Measurements from ENCODE around the gene NEK11.

NEK11 gene

DNA sequence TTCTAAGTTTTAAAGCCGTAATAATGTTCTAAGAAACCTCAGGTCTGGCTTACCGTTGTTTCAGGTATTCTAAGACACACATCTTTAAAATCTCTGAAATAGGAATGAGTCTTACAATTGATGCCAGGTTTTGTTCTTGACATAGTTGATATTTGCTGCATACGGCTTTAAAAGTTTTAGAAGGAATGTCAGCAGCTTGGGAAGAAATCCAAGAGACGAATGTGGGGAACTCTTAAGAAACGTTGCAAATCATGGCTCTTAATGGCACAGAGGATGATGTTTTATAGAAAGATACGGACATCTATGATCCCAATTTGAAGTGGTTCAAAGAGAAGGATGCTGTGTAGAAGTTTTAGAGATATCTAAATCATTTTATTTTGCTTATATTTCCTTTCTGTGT lies 366.4 kb downstream of the NEK11 start:
- Histone ChIP-seq H3K4me1 (ENCODE audit: control insufficient read depth, insufficient read depth, low read length) (no peaks in the 10 kb centered on the region), H3K36me3 (ENCODE audit: control insufficient read depth, insufficient read depth, low read length) (no peaks in the 10 kb centered on the region), H3K27ac (ENCODE audit: low read length) (no peak overlapping the region), H3K9me3 (ENCODE audit: control insufficient read depth, insufficient read depth, low read length) (no peaks in the 10 kb centered on the region), H3K27me3 (ENCODE audit: control insufficient read depth, insufficient read depth, low read length) (no peaks in the 10 kb centered on the region), H3K4me3 (ENCODE audit: low read length) (no peak overlapping the region)
- WGBS (ENCODE audit: insufficient coverage, insufficient read length): no CpG with 5 or more reads among the region's 6 CpGs
- DNase-seq (ENCODE audit: low read depth, low spot score): no peak

DNA sequence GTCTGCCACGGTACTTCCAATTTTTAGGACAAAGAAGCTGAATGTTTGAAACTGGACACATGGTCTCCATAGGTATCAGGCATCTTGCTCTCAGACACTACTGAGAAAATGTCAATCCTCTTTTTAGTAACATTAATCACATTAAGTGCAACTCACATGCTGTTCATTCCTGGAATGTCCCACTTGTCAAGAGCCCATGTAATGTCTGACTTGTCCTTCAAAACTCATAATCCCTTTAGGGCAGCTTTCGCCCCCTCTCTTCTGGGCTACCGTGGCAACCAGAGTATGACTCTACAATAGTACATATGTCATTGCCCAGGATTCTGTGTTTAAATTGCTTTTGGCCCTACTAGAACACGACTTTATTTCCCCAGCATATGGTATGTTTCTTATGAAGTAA lies 367.2 kb downstream of the NEK11 start:
- no peak for DNase-seq (ENCODE audit: low read depth, low spot score)
- Histone ChIP-seq H3K4me1 (ENCODE audit: control insufficient read depth, insufficient read depth, low read length) (no peaks in the 10 kb centered on the region), H3K9me3 (ENCODE audit: control insufficient read depth, insufficient read depth, low read length) (no peaks in the 10 kb centered on the region), H3K27ac (ENCODE audit: low read length) (no peak overlapping the region), H3K4me3 (ENCODE audit: low read length) (no peak overlapping the region), H3K27me3 (ENCODE audit: control insufficient read depth, insufficient read depth, low read length) (no peaks in the 10 kb centered on the region), H3K36me3 (ENCODE audit: control insufficient read depth, insufficient read depth, low read length) (no peaks in the 10 kb centered on the region)
- no CpG with 5 or more reads among the region's 4 CpGs for WGBS (ENCODE audit: insufficient coverage, insufficient read length)

DNA sequence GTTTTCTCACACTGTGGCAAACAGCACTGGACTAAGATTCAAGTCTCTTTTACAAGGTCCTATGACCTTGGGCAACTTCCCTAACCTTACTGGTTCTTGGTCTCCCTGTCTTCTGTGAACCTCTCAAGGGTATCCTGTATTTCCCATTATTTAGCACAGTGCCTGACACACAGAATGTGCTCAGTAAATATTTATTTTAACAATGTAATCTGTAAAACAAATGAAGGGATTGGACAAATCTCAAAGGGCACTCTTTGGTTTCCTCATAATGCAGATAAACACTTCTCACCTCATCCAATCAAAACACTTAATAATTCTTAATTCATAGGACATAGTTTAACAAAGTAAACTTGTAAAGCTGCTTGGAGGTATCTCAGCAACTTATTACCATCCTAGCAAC lies 367.7 kb downstream of the NEK11 start:
- Histone ChIP-seq H3K9me3 (ENCODE audit: control insufficient read depth, insufficient read depth, low read length) (no peaks in the 10 kb centered on the region), H3K4me3 (ENCODE audit: low read length) (no peak overlapping the region), H3K27me3 (ENCODE audit: control insufficient read depth, insufficient read depth, low read length) (no peaks in the 10 kb centered on the region), H3K36me3 (ENCODE audit: control insufficient read depth, insufficient read depth, low read length) (no peaks in the 10 kb centered on the region), H3K27ac (ENCODE audit: low read length) (no peak overlapping the region), H3K4me1 (ENCODE audit: control insufficient read depth, insufficient read depth, low read length) (no peaks in the 10 kb centered on the region)
- DNase-seq (ENCODE audit: low read depth, low spot score): no peak

DNA sequence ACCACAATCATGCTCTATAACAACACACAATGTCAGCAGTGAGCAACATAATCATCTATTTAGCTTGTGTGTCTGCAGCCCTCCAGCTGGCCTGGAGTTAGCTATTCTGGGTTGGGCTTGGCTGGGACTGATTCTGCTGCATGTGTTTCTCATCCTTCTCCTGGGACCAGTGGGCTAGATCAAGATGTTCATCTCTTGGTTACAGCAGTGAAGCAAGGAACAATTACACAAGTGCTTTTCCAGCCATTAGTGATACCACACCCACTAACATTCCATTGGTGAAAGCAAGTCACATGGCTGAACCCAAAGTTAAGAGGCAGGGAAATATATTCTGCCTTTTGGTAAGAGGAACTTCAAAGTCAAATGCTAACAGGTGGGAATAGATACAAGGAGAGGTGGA lies 369.5 kb downstream of the NEK11 start:
- Histone ChIP-seq H3K27ac (ENCODE audit: low read length) (no peak overlapping the region), H3K9me3 (ENCODE audit: control insufficient read depth, insufficient read depth, low read length) (no peaks in the 10 kb centered on the region), H3K27me3 (ENCODE audit: control insufficient read depth, insufficient read depth, low read length) (no peaks in the 10 kb centered on the region), H3K4me1 (ENCODE audit: control insufficient read depth, insufficient read depth, low read length) (no peaks in the 10 kb centered on the region), H3K4me3 (ENCODE audit: low read length) (no peak overlapping the region), H3K36me3 (ENCODE audit: control insufficient read depth, insufficient read depth, low read length) (no peaks in the 10 kb centered on the region)
- DNase-seq (ENCODE audit: low read depth, low spot score): no peak

DNA sequence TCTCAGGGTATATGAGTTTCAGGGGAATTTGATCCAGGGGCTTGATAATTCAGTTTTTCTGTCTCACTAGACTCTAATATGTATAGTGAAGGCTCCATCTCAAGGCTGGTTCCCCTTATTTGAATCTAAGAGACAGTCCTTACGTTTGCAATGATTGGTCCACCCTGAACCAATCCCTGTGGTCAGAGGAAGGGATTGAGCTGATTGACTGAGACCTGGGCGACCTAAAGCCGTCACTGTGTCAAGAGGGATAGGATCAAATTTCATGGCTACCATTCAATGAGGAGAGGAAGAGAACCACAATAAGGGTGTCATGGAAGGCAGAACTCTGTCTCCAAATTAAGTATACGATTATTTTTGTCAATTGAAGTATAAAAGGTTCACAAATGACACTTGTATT lies 371.2 kb downstream of the NEK11 start:
- H3K27ac ChIP-seq (ENCODE audit: low read length): no peak overlapping the region
- no peaks in the 10 kb centered on the region for H3K36me3 ChIP-seq (ENCODE audit: control insufficient read depth, insufficient read depth, low read length)
- DNase-seq (ENCODE audit: low read depth, low spot score): no peak
- no CpG with 5 or more reads among the region's 4 CpGs for whole genome bisulfite sequencing (ENCODE audit: insufficient coverage, insufficient read length)
- no peaks in the 10 kb centered on the region for H3K27me3 ChIP-seq (ENCODE audit: control insufficient read depth, insufficient read depth, low read length)
- H3K9me3 ChIP-seq (ENCODE audit: control insufficient read depth, insufficient read depth, low read length): no peaks in the 10 kb centered on the region
- no peaks in the 10 kb centered on the region for H3K4me1 ChIP-seq (ENCODE audit: control insufficient read depth, insufficient read depth, low read length)
- H3K4me3 ChIP-seq (ENCODE audit: low read length): no peak overlapping the region

All from iPS DF 6.9 (cell line).